Measurements from ENCODE around the gene ZNF407.

Gene ZNF407

DNA sequence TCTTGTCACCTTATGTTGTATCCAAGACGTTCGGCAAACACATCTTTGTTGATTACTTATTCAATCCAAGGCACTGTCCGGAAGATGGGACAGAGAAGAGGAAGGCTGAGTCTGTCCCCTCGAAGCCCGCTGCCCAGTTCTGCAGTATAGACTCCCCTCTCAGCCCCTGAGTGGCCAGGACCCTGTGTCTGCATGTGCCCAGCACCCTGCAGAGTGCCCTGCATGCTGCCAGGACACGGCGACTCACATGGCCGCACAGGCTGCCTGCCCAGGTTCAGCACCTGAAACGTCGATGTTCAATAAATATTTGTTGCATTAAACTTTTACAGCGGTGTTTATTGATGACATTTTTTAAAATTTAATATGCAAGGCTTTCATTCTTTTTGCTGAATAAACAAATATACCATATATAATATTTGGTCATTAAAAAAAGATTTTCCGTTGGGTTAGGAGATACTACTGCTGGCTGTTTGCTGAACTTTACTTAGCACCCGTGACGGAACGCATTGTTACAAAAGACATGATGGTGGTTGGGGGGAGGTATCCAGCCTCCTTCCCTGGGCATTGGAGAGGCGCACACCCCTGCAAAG lies 464.7 kb downstream of the ZNF407 start:
- DNase-seq: no peak

DNA sequence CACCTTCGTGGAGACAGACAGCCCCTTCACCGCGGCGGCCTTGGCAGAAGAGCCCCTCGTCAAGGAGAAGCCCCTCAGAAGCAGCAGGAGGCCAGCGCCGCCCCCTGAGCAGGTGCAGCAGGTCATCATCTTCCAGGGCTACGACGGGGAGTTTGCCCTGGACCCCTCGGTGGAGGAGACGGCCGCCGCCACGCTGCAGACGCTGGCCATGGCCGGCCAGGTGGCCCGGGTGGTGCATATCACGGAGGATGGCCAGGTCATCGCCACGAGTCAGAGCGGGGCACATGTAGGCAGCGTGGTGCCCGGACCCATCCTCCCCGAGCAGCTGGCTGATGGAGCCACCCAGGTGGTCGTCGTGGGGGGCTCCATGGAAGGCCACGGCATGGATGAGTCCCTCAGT lies 465.5 kb downstream of the ZNF407 start:
- no peak for DNase-seq

GRCh38 chr18:75063615-75064512 lies 466.2 kb downstream of the ZNF407 start:
- no peak for DNase-seq

DNA sequence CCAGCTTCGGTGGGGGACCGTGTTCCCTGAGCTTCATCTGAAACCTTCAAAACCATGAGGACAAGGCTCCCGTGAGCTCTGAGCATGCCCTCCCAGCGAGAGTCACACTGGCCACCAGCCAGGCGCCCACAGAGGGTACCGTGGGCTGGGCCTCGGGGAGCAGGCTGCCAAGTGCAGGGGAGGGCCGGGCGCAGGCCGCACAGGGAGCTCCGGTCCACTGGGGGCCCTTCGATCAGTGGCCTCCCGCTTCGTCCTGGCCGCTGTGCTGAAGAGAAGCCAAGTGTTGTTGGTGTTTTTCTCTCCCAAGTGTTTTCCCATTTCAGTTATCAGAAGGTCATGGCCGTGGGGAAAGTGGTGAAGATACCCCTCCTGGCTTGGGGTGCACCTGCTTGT lies 466.8 kb downstream of the ZNF407 start:
- no peak for DNase-seq

GRCh38 chr18:75065251-75066000 lies 467.8 kb downstream of the ZNF407 start:
- no peak for DNase-seq

- no peak for DNase-seq
Observed at GRCh38 chr18:75066021-75066880, 468.6 kb downstream of the ZNF407 start.

- no peak for DNase-seq
Observed at GRCh38 chr18:75066936-75067335, 469.3 kb downstream of the ZNF407 start.

GRCh38 chr18:75067996-75068645 lies 470.5 kb downstream of the ZNF407 start:
- DNase-seq: no peak

DNA sequence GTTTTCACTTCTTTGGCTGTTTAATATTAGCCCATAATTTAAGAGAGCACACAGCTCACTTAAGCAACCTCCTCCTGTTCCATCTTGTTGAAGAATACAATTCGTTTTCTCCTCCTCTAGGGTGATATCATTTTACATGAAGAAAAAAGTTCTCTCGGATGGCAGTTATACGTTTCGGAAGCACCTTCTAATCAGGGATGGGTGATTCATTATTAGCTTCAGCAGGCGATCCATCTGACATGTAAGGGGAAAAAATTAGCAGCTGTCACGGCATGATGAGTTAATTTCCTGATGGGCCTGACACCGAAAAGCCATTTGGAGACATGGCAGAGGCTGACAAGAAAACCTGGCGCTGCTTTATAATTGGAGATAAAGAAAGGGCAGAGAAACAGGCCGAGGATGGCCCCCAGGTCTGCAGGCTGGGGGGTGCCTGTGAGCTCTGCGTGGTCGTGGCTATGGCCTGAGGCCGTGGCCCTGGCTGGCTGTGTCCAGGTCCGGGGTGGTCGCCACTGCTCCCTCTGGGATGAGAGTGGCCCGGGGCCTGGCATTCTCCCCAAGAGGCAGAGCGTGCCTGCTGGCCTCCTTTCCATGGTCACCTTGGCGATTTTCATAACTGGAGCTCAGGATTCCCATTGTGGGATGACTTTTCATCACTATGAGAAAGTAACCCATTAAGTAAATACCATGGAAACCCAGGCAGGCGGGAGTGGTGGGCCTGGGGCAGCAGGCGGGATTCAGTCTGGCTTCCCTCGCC lies 471.2 kb downstream of the ZNF407 start:
- no peak for DNase-seq

DNA sequence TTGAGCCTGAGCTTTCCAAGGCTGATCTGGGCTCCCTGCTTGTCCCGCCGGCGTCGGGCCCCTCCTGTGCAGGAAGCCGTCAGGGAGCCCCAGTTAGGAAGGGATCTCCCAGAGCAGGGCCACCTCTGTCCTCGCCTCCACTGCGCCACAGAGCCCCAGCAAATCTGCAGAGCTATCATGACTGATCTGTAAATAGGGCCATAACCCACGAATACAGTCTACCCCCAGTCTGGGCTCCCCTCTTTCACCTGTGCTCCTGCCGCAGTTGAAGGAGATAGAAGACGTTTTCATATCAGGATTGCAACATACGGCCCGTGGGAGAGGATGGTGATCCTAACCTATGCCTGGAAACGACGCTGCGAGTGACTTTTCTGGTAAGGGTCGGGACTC lies 472.6 kb downstream of the ZNF407 start:
- no peak for DNase-seq

DNA sequence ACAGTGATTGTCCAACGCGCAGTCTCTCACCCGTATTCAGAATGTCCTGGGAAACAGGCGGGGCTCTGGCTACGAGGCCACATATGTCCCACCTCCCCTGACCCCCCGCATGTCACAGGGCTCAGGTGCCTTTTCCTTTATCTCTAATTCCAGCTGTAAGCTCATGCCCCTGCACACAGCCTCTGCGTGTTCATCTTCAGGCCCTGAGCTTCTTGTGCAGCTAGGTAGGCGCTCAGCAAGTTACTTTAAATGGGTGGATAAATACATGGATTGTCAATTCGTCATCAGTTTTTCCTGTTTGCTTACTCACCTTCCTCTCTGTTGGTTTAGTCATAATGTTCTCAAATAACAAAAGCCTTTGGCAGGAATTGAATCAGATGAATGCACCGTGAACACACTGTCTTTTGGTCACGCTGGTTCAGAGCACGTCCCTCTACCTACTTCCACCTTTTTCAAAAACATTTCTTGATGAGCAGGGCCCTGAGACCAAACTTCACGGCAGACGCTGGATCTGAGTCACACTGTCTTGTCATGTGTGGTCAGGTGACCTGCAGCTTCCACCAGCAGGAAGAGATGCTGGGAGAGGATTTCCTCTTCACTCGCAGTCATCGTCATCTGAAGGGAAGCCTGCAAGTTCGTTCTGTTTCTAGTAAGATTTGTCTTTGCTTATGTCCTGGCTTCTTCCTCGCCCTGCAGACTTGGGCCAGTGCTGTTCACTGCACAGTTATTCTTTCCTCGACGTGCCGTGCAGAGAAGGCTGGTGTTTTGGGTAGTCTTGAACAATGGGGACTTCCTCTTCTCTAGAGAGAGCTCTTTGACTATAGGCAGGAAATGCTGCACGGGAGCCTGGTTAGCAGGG lies 473.2 kb downstream of the ZNF407 start:
- DNase-seq: peak; percentile 95

DNA sequence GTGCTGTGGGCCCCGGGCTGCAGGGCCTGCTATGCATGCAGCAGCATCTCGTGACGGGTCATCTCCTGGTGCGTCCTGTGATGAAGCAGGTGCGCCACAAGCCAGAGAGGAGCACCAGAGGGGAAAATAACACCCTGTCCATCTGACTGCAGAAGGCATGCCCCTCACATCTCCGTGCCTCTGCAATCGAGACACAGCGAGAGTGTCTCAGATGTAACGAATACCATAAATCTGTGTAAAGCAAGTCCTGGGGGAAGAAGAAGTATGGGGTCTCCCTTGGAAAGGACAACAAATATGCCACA lies 473.8 kb downstream of the ZNF407 start:
- DNase-seq: no peak

DNA sequence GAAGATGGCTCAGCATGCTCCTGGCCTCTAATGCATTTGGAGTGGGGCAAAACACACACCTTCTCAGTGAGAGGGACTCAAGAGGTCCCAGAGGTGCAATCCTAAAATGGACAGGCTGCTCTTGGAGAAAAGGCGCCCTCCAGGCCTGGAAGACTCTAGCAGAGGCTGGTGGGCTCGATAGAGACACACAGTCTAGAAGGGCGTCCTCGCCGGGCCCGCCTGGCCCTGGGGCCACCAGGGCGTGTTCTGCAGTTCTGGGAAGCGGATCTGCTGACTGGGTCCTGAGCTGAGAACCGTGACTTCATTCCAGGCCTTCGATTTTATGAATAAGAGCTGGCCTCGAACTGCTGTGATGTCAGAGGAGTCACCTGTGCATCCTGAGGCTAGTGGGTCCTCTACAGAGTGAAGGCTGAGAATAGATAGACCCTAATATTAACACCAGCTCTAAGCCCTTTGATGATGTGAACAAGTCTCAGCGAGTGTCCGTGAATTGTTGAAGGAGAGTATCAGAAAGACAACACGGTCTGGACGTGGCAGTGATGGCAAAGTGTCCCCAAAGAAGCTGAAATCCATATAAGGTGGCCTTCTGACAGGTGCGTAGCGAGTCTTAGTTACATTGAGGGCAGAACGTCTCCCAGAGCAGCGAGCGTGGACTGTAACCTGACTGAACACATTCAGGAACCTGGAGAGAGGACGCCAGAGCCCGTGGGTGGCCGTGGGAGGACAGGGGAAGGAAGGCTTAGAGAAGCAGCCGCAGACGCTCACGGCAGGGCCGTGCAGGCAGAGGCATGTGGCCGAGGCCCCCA lies 474.4 kb downstream of the ZNF407 start:
- DNase-seq: no peak

- no peak for DNase-seq
Observed at GRCh38 chr18:75072672-75073371, 475.2 kb downstream of the ZNF407 start.

- DNase-seq: no peak
Observed at GRCh38 chr18:75073654-75074053, 476.0 kb downstream of the ZNF407 start.

GRCh38 chr18:75074196-75075015 lies 476.7 kb downstream of the ZNF407 start:
- no peak for DNase-seq

DNA sequence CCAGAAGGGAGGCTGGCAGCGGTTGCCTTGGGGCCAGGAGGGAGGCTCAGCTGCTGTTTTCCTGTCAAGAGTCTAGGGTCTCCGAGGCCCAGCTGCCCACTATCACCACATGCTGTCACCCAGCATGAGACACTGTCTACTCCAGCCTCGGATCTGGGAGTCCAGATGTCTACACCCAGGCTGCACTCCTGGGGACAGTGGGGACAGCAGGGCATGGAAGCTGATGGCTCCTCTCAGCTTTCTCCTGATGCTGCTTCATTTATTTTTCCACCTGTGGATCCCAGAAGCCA lies 477.3 kb downstream of the ZNF407 start:
- no peak for DNase-seq

- DNase-seq: no peak
Observed at GRCh38 chr18:75075429-75075841, 477.8 kb downstream of the ZNF407 start.

DNA sequence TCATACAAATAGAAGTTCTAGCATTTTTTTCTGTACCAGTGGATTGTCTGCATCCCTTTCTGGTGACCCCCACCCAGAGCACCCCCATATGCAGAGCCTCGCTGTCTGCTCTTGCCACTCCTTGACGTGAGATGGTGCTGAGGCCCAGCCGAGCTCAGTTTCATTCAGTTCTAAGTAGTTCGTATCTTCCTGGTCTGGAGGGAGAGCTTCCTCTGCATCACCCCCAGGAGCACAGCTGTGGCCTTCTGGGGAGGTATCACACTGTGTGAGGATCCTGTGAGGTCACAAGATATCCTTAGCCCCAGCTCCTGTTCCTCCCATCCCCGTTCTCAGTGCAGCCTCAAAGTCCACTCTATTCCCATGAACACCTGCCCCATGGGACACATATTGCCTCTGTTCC lies 478.6 kb downstream of the ZNF407 start:
- no peak for DNase-seq

Measured in kidney glomerular epithelial cell (primary cell).